Measurements from ENCODE around the gene DCC. TPM values are rescaled to one million over a fixed set of nuclear protein-coding genes. Genes with fewer than 3 reads are reported as not detected.

The DCC gene
- total and polyA plus RNA-seq, 9 of the 15 experiments (the other 6 are each of a cell fraction or from before 2014, with no cell fraction given): not detected

DNA sequence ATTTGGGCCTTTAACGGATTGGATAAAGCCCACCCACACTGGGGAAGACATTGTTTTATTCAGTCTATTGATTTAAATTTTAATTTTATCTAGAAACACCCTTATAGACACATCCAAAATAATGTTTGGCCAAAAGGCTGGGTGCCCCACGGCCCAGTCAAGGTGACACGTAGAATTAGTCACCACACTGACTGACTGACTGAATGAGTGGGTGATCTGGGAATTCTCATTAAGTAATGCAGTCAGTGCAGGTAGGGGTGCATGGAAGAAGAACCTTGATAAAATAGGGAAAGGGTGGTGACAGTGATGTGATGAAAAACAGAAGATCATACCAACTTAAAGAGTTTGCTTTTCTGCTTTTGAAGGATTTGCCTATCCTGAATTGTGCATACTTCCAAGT lies 554.8 kb downstream of the DCC start (continued):
- TF ChIP-seq, protein P1, sequence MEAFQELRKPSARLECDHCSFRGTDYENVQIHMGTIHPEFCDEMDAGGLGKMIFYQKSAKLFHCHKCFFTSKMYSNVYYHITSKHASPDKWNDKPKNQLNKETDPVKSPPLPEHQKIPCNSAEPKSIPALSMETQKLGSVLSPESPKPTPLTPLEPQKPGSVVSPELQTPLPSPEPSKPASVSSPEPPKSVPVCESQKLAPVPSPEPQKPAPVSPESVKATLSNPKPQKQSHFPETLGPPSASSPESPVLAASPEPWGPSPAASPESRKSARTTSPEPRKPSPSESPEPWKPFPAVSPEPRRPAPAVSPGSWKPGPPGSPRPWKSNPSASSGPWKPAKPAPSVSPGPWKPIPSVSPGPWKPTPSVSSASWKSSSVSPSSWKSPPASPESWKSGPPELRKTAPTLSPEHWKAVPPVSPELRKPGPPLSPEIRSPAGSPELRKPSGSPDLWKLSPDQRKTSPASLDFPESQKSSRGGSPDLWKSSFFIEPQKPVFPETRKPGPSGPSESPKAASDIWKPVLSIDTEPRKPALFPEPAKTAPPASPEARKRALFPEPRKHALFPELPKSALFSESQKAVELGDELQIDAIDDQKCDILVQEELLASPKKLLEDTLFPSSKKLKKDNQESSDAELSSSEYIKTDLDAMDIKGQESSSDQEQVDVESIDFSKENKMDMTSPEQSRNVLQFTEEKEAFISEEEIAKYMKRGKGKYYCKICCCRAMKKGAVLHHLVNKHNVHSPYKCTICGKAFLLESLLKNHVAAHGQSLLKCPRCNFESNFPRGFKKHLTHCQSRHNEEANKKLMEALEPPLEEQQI (IDR thresholded peaks at IDR 0.05): no peak

GRCh38 chr18:52897611-52898484 lies 557.9 kb downstream of the DCC start:
- no peak overlapping the region for H3K27ac ChIP-seq (ENCODE audit: extremely low read depth, low read depth, low read length)
- no peaks in the 10 kb centered on the region for H3K27me3 ChIP-seq (ENCODE audit: control insufficient read depth in 2 of 2, insufficient read depth in 2 of 2, low read length in 2 of 2)
- intact Hi-C loops (cut with micrococcal nuclease): no loop called here
- no peak overlapping the region for H3K4me3 ChIP-seq
- no peaks in the 10 kb centered on the region for H3K4me1 ChIP-seq (replicated peaks in 1 of 2; ENCODE audit: control insufficient read depth in 2 of 2, insufficient read depth in 2 of 2, low read length in 2 of 2)
- no TSS peak for BruUV-seq (replicated peaks)
- 0% methylated on average over 5 of the region's 5 CpGs for WGBS (ENCODE audit: insufficient coverage, low coverage, missing lambda C conversion rate)
- no peak overlapping the region for H2AFZ ChIP-seq (ENCODE audit: low read depth, low read length)
- FAIRE-seq: no peak
- H3K4me2 ChIP-seq (ENCODE audit: insufficient read depth, low read length): no peak overlapping the region
- H3K9me1 ChIP-seq (ENCODE audit: control insufficient read depth, insufficient read depth, low read length): no peaks in the 10 kb centered on the region
- H3K9ac ChIP-seq (ENCODE audit: insufficient read depth in 1 of 2, low read depth in 2 of 2, low read length in 2 of 2): no peak overlapping the region
- TF ChIP-seq CHD4 (IDR thresholded peaks at IDR 0.05; ENCODE audit: insufficient read depth, insufficient replicate concordance, low read depth, low read length, poor library complexity, severe bottlenecking) (no peak), C11orf30 (IDR thresholded peaks at IDR 0.05; ENCODE audit: low read depth) (no peak), ZNF184 (CRISPR knock-in tag; IDR thresholded peaks at IDR 0.05) (no peak), ZNF512 (tag; IDR thresholded peaks at IDR 0.05) (no peak), CBFA2T3 (IDR thresholded peaks at IDR 0.05) (no peak), ZFPM2 (CRISPR knock-in tag; IDR thresholded peaks at IDR 0.05) (no peak), ZNF76 (CRISPR knock-in tag; IDR thresholded peaks at IDR 0.05; ENCODE audit: borderline replicate concordance) (no peak), ZEB2 (IDR thresholded peaks at IDR 0.05) (no peak), CC2D1A (IDR thresholded peaks at IDR 0.05) (no peak)
- no peaks in the 10 kb centered on the region for H3K36me3 ChIP-seq (ENCODE audit: control insufficient read depth, insufficient read depth, low read length)
- H3K9me3 ChIP-seq (replicated peaks; ENCODE audit: control insufficient read depth, insufficient read depth, low read depth, low read length): no peaks in the 10 kb centered on the region
- no peaks in the 10 kb centered on the region for H3K79me2 ChIP-seq (ENCODE audit: control insufficient read depth, insufficient read depth, low read length)
- ChIA-PET POLR2A (no interaction called here), CTCF (ENCODE audit: low intra/inter-chr PET ratio) (no interaction called here)
- no peak for DNase-seq (ENCODE audit: extremely low read depth in 1 of 4, low spot score in 3 of 4)
- in situ Hi-C loops (cut with MboI): no loop called here
- ATAC-seq: no peak
- H4K20me1 ChIP-seq (replicated peaks; ENCODE audit: control insufficient read depth, insufficient read depth, low read length): no peaks in the 10 kb centered on the region

Measured in K562 (cell line).